Sigmoid colon (tissue), 7 donors: Measurements from ENCODE around the gene CLSTN2. TPM values are rescaled to one million over a fixed set of nuclear protein-coding genes. Genes with fewer than 3 reads are reported as not detected.

Experiments used
- DNase-seq: peaks from one replicate; pipeline ENCODE4 v3.0.0-alpha.2; 2019
- H3K27ac ChIP-seq, 4 donors: fragments of 200-600 bp; sonication (generic); one replicate each; pipeline ENCODE4 v1.5.1; 2016 to 2019; ENCODE audit warnings: mild to moderate bottlenecking in 1 of 4
- H3K27me3 ChIP-seq, 3 donors: fragments of 200-600 bp; sonication (generic); one replicate each; pipeline ENCODE4 v1.5.1; 2019; ENCODE audit warnings: mild to moderate bottlenecking in 1 of 3
- H3K36me3 ChIP-seq, 4 donors: fragments of 200-600 bp; sonication (generic); one replicate each; pipeline ENCODE4 v1.5.1; 2016 to 2019
- H3K4me1 ChIP-seq, 4 donors: fragments of 200-600 bp; sonication (generic); one replicate each; pipeline ENCODE4 v1.5.1; 2017 to 2019
- H3K4me3 ChIP-seq, 4 donors: fragments of 200-600 bp; sonication (generic); one replicate each; pipeline ENCODE4 v1.5.1; 2017 to 2019; ENCODE audit warnings: mild to moderate bottlenecking in 2 of 4, moderate library complexity in 1 of 4
- H3K9me3 ChIP-seq, 4 donors: fragments of 200-600 bp in 3 of 4; sonication (generic) in 3 of 4; one replicate each; pipeline versions ENCODE4 v1.5.1 to v1.6.1; 2013 to 2019
- CTCF ChIP-seq, 4 experiments: fragments of 450-650 bp in 3 of 4; fragments of 200-600 bp in 1 of 4; IDR thresholded peaks; one replicate each; pipeline ENCODE4 v1.5.1; 2016 to 2019; ENCODE audit warnings: antibody characterized with exemption in 4 of 4, mild to moderate bottlenecking in 3 of 4, moderate library complexity in 2 of 4
- EP300 ChIP-seq, 4 donors: sonication (generic); formaldehyde crosslinking; IDR thresholded peaks; one replicate each; pipeline ENCODE4 v1.6.1; 2017; ENCODE audit warnings: antibody characterized with exemption in 4 of 4
- POLR2A ChIP-seq, 2 donors: fragments of 450-650 bp; IDR thresholded peaks; one replicate each; pipeline ENCODE4 v1.6.1; 2016; ENCODE audit warnings: antibody characterized with exemption in 2 of 2, mild to moderate bottlenecking in 2 of 2, moderate library complexity in 2 of 2
- POLR2AphosphoS5 ChIP-seq, 4 donors: sonication (generic); formaldehyde crosslinking; IDR thresholded peaks; one replicate each; pipeline ENCODE4 v1.6.1; 2017; ENCODE audit warnings: antibody characterized with exemption in 4 of 4
- WGBS, 2 donors: extraction: QIAGEN DNeasy Blood & Tissue Kit; methylation state at CpG; one replicate each; pipeline ENCODE4 v1.1.7; 2013; 5-methylcytosine and 5-hydroxymethylcytosine counted together
- intact Hi-C: fragments of 100-400 bp; cut with DNase I; formaldehyde crosslinking; loops from one replicate; pipeline ENCODE4 v1.15.1; 2023
- polyA plus RNA-seq, 3 donors: library from polyadenylated mRNA; stranded (reverse); fragments of 200-250 nt; gene quantifications; one replicate each; pipeline ENCODE4 v1.2.3, GENCODE V29; 2013
- total RNA-seq, 4 donors: library from RNA; depleted of rRNA; stranded (reverse); fragments of >200 nt; gene quantifications; one replicate each; pipeline ENCODE4 v1.1.0, GENCODE V29; 2016
- donor health status: healthy with polysubstance abuse.
- donor health status: Bipolar disorder and iron deficiency.
- donor health status: healthy.

Gene CLSTN2
- total and polyA plus RNA-seq, 7 donors, result 0.23 to 8.3 (median 2.7) TPM

GRCh38 chr3:140129768-140130284, 194.8 kb downstream of the CLSTN2 start:
- DNase-seq, result no peak
- WGBS, 2 donors, result 86 to 88% methylated on average over 6 of the region's 6 CpGs
- H3K27me3 ChIP-seq, result no peaks in the 10 kb centered on the region
- no peaks in the 10 kb centered on the region for H3K36me3 ChIP-seq
- no peak overlapping the region for H3K4me3 ChIP-seq
- H3K27ac ChIP-seq, result no peak overlapping the region
- H3K4me1 ChIP-seq, result no peaks in the 10 kb centered on the region
- TF ChIP-seq CTCF (IDR thresholded peaks at IDR 0.05) (no peak), POLR2AphosphoS5 (IDR thresholded peaks at IDR 0.05) (no peak), POLR2A (IDR thresholded peaks at IDR 0.05) (no peak), EP300 (IDR thresholded peaks at IDR 0.05) (no peak)
- H3K9me3 ChIP-seq, result no peaks in the 10 kb centered on the region
- intact Hi-C loops, result no loop called here

- H3K9me3 ChIP-seq, result no peaks in the 10 kb centered on the region
- TF ChIP-seq CTCF (IDR thresholded peaks at IDR 0.05), result no peak
- TF ChIP-seq POLR2AphosphoS5 (IDR thresholded peaks at IDR 0.05), result no peak
- TF ChIP-seq EP300 (IDR thresholded peaks at IDR 0.05), result no peak
- no peak overlapping the region for H3K27ac ChIP-seq
- intact Hi-C loops, result no loop called here
- 70 to 72% methylated on average over 3 of the region's 3 CpGs for WGBS, 2 donors
- H3K27me3 ChIP-seq, result no peaks in the 10 kb centered on the region
- no peak overlapping the region for H3K4me3 ChIP-seq
- DNase-seq, result no peak
- H3K4me1 ChIP-seq, result no peaks in the 10 kb centered on the region
- H3K36me3 ChIP-seq, result no peaks in the 10 kb centered on the region
Observed at GRCh38 chr3:140131895-140132294, 196.9 kb downstream of the CLSTN2 start.

GRCh38 chr3:140134231-140134965, 199.4 kb downstream of the CLSTN2 start:
- H3K4me3 ChIP-seq, result no peak overlapping the region
- 79 to 86% methylated on average over 5 of the region's 5 CpGs for WGBS, 2 donors
- no peak overlapping the region for H3K27ac ChIP-seq
- no peak for DNase-seq
- no peaks in the 10 kb centered on the region for H3K4me1 ChIP-seq
- no peaks in the 10 kb centered on the region for H3K9me3 ChIP-seq
- TF ChIP-seq POLR2A (IDR thresholded peaks at IDR 0.05) (no peak), EP300 (IDR thresholded peaks at IDR 0.05) (no peak), CTCF (IDR thresholded peaks at IDR 0.05) (no peak), POLR2AphosphoS5 (IDR thresholded peaks at IDR 0.05) (no peak)
- H3K36me3 ChIP-seq, result no peaks in the 10 kb centered on the region
- H3K27me3 ChIP-seq, result no peaks in the 10 kb centered on the region
- intact Hi-C loops, result no loop called here

- Histone ChIP-seq H3K27me3 (no peaks in the 10 kb centered on the region), H3K36me3 (no peaks in the 10 kb centered on the region), H3K4me1 (no peaks in the 10 kb centered on the region), H3K27ac (no peak overlapping the region), H3K9me3 (no peaks in the 10 kb centered on the region), H3K4me3 (no peak overlapping the region)
- TF ChIP-seq POLR2AphosphoS5 (IDR thresholded peaks at IDR 0.05) (no peak), POLR2A (IDR thresholded peaks at IDR 0.05) (no peak), CTCF (IDR thresholded peaks at IDR 0.05) (no peak), EP300 (IDR thresholded peaks at IDR 0.05) (no peak)
- 49 to 53% methylated on average over 4 of the region's 4 CpGs for WGBS, 2 donors
- no peak for DNase-seq
- intact Hi-C loops, result no loop called here
Observed at GRCh38 chr3:140135461-140135860, 200.5 kb downstream of the CLSTN2 start.
